HT-29 (cell line): ENCODE data around the gene MYO19. TPM values are rescaled to one million over a fixed set of nuclear protein-coding genes. Genes with fewer than 3 reads are reported as not detected.
"Not testable (repeated sequence)": the region's sequence is repeated elsewhere in the genome, so short reads cannot be mapped to it uniquely, and the experiment has no call there.

Source experiments
- DNase-seq: peaks from one replicate; pipeline ENCODE4 v3.0.0-alpha.2; 2015; ENCODE audit warnings: low spot score
- total RNA-seq: library from RNA; depleted of rRNA; stranded (reverse); fragments of >200 nt; shearing (Covaris generic); gene quantifications from 2 replicates; pipeline ENCODE4 v1.2.3, GENCODE V29; 2014

MYO19 gene
- total RNA-seq, 1 experiment from 2014 or later, result 436 TPM

GRCh38 chr17:36498560-36499300, 35.9 kb downstream of the MYO19 start:
- DNase-seq, result no peak

DNA sequence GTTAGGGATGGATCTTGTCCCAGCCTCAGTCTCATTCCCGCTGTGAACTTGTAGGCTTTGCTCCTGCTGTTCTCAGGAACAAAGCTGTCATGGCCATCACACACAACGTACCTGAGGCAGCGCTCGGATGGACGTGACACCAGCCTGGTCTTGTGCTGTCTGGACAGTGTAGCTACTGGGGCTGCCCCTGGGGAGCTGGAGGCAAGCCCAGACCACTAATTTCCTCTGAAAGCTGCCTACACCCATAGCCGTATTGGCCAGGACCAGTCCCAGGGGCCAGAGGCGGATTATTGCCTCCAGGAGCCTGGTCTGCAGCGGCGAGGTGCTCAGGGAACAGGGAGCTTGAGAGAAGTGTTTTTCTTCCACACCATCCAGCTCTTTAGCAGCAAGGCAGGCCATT, 36.5 kb downstream of the MYO19 start:
- DNase-seq, result no peak

DNA sequence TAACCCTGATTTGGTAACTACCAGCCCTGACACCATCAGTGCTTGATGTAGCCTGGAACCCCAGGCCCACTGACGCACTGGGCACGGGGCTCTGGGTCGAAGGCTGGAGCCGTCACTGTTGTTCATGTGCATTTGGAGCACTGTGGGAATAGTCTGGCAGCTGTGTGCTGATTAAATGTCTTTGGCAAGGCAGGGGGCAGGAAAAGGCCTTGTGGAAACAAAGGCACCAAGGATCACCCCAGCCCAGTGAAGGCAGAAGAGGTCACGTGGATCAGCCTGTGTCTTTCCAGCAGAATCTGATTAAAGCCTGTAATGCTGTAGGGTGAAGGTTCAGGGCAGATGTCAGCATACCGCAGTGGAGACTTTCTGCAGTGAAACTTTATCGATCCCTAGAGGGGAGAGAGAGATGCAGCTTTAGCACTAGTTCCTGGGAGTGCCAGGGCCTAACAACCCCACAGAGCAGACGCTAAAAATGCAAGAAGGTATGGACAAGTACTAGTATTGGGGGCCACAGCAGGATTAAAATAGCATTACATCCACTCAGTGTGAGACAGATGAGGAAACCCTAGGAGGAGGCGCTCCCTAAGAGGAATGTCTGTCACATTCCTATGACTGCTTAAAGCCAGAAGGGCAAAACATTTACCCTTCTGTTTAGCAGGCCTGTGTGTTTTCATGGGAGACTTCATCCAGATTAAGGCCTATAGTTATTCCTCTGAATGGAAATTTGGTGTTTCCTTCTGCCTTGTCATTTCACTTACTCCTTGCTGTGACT, 38.5 kb downstream of the MYO19 start:
- no peak for DNase-seq

- no peak for DNase-seq
Observed at GRCh38 chr17:36495076-36495578, 39.5 kb downstream of the MYO19 start.

DNA sequence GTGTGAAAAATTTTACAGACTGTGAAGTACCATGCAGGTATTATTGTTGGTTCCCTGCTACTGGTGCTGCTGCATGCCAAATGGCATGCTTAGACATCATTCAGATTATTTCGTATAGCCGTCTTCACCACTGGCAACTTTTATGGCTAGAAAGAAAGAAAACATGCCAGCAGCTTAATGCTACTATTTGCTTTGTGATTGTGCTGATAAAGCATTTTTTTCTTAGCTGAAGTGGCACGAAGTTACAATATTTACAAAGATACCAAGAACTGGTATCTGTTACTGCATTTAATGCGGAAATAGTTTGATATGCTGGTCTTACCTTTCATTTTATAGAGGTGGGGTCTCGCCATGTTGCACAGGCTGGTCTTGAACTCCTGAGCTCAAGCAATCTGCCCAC, 40.0 kb downstream of the MYO19 start:
- DNase-seq, result no peak

- DNase-seq, result no peak
Observed at GRCh38 chr17:36493956-36494355, 40.7 kb downstream of the MYO19 start.

DNA sequence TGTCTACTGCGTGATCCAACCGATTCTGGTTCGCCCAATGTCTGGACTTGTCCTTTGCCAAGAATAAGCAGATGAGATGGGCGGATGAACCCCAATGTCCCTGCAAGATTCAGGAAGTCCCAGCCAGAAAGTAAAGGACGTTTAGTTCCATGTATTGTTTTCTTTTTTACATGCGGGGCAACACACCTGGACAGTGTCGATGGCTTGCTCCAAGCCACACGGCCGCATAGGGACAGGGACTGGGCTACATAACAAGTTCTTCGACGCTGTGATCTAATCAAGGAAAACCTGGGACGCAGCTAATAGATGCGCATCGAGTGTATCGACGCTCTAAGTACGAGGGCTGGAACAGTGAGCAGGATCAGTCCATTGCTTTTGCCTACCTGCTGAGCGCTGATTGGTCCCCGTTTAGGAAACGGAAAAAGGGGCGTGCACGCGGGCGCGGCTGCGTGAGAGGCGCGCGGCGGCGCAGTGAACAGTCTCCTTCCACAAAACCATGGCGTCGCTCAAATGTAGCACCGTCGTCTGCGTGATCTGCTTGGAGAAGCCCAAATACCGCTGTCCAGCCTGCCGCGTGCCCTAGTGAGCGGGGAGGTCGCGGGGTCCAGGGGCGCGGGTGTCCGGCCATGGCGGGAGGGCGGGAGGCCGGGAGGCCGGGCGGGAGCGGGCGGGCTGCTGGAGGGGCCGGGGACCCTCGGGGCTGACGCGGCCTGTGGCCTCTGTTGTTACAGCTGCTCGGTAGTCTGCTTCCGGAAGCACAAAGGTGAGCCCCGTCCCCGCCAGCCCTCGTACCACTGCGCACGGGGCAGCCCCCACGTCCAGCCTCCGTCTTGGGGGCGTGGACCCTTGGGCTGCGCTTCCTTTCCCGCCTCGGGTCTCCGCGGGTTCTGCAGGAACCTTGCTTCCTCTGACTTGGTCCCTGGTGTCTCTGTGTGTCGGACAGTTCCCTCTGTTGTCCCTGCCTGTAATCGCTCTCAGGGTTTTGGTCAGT, 48.2 kb downstream of the MYO19 start, which contains the start of gene ZNHIT3:
Gene ZNHIT3, plus strand, starts transcription at position 478 of the 991 bp plus-strand sequence. Its CDS starts 19 bp downstream, at position 497.
- DNase-seq, result peak; percentile 98

DNA sequence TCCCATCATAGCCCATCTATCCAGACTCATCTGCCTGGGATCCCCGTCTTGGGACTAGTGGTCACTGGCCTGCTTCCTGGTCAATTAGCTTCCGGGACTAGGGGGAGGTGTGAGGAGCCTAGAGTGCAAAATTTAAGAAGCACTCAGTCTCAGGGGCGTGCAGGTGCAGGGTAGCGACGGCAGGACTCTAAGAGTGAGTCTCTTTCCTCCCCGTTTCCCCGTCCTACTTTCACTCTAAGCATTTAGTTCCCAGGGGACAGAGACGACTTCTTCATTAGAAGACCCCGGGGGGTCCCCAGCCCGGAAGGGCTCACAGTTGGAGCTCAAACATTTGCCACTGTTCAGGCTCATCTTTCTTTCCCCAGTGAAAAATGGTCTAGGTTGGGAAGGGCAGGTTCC, 48.9 kb downstream of the MYO19 start:
- DNase-seq, result no peak

DNA sequence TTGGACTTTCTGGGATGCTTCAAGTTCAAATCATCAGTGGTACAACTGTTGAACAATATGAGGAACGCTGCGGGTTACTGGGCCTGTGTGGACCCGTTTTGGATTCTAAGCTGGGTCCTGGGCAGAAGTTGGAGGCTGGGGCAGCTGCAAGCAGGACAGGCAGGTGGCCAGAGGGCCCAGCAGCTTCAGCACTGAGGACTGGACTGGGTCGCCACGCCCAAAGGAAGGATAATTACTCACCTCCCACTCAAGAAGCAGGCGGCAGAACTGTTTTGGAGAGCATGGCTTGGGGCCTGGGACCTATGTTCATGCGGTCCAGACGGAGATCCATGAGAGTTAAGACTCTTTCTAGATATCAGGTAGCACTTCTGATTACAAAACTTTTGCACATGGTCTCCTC, 49.6 kb downstream of the MYO19 start:
- no peak for DNase-seq

DNA sequence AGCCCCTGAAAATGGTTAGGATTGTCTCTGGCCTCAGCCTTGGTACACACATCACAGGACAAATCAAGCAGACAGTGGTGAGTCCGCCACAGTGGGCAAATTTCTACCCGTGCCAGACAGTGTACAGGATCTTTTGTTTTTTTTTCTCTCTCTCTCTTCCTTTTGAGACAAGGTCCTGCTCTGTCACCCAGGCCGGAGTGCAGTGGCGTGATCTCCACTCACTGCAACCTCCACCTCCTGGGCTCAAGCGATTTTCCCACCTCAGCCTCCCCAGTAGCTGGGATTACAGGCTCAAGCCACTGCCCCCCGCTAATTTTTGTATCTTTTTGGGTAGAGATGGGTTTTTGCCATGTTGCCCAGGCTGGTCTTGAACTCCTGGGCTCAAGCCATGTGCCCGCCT, 50.6 kb downstream of the MYO19 start:
- not testable (repeated sequence) for DNase-seq

DNA sequence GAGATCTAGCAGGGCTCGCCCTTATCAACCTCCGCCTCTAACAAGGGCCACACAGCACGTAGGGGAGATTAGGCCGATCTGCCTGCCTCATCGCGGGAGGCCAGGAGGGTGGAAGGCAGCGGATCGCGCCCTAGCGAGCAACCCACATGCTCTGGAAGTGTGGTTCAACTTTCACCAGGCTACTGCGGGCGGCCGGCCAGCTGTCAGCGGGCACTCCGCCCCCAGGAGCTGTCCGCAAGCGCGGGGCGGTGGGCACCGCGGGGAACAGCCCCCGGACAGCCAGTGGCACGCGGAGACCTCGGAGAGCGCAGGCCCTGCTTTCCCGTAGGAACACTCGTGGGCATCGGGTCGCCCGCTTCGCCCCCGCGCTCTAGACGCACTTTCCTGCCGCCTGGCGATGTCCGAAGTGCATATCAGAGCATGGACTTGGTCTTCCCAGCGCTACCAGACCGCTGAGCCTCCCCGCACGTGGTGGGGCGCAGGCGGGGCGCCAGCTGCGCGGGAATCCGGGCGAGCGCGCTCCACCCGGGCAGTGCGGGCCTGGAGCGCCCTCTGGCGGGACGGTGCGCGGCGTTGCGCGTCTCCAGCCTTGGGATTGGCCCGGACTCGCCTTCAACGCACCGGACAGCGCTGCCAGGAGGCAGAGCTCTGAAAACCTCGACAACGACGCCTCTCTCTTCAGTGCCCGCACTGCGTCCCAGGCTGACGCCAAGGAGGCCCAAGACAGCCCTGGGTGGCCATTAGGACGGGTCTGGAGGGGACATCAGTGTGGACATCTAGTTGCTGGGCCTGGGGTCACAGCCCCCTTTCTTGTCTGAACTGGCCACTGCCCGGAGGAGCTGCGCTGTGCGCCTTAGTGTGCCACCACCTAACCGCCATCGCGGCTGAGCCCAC, 51.8 kb downstream of the MYO19 start:
- DNase-seq, result peak; percentile 89

GRCh38 chr17:36481829-36482228, 52.8 kb downstream of the MYO19 start:
- DNase-seq, result no peak

DNA sequence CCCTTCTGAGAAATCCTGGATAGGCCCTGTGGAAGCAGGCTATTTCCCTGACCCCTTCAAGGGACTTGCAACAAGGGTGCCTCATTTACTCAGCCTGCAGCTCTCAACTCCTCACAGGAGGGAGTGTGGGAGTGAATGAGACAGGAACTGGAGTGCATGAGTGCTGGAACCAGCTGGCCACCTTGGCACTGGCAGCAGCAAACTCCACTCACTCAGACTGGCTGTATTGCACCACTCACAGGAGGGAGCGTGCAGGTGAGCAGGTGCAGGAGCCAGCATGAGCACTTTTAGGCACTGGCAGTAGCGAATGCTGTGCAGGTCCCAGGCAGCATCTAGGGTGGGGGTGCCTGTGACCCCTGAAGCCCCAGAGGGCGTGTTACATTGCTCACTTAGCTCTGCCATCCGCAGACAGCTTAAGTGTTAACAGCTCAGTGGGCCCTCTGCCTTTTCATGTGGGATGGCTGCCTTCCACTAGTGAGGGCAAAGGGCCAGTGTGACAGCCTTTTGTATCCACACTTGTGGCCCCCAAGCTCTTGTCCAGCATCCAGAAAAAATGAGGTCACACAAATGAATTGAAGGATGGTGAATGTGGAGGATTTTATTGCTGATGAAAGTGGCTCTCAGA, 59.2 kb downstream of the MYO19 start:
- no peak for DNase-seq

- no peak for DNase-seq
Observed at GRCh38 chr17:36474571-36474970, 60.1 kb downstream of the MYO19 start.

DNA sequence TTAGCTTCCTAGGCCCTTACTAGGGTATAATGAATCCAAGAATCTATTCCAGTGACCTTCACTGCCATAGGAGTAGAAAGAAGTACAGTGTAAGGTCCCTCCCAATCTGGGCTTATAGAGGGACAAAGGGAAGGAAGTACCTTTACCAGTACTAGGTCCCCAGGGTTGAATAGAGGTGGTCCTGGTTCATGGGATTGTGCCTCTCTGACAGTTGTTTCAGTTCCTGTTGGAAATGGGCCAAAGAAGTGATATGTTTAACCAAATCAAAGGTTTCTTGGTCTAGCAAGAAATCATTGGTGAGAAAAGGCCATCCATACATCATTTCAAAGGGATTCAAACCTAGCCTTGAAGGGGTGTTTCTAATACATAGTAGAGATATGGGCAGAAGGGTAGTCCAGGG, 64.2 kb downstream of the MYO19 start:
- DNase-seq, result no peak

DNA sequence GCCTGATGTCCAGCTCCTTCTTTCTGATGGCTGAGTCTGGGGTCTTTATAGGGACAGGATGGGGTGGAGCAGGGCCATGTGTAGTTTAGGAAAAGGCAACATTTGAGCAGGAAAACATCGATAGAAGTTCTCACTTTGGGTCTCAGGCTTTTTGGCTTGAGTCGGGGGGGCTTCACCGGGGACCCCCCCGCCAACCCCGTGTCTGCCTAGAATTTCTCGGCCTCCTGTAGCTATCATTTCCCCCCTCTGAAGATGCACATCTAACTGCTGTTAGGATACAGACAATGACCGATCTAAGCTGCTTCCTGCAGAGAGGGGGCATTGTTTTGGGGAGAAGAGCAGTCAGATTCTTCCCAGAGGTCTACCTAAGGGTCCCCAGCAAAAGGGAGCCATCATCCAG, 64.9 kb downstream of the MYO19 start:
- DNase-seq, result no peak

DNA sequence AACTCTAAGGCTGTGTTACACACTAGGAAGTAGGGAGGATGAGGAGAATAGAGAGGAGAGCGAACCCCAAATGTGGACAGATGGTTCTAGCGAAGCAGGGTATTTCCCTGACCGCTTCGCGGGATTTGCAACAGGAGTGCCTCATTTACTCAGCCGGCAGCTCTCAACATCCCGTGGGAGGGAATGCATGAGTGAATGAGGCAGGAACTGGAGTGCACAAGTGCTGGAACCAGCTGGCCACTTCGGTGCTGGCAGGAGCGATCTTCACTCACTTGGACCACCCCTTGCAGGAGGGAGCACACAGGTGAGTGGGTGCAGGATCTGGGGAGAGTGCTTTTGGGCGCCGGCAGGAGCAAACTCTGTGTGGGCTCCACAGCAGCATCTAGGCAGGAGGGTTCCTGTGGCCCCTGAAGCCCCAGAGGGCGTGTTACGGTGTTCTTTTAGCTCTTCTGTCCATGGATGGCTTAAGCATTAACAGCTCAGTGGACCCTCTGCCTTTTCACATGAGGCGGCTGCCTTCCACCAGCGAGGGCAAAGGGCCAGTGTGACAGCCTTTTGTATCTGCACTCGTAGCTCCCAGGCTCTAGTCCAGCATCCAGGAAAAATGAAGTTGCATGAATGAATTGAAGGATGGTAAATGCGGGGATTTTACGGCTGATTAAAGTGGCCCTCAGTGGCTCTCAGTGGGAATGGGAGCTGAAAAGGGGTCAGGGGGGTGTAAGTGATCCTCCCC, 65.6 kb downstream of the MYO19 start:
- DNase-seq, result no peak

DNA sequence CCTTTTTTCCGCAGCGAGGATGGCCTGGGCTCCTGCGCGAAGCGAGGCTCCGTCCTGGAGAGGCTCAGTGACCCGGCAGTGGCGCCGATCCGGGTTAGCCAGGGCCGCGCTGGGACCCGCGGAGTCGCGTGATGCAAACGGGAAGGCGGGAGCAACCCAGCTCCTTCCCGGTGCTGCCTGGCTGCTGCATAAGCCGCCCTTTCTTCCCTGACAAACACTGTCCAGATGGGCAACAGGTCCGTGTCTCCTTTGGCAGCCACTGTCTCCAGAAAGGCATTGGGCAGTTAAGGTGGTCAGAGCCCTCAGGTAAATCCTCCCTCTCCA, 69.9 kb downstream of the MYO19 start:
- no peak for DNase-seq
